ENCODE data around the gene HTR4.

Gene HTR4

DNA sequence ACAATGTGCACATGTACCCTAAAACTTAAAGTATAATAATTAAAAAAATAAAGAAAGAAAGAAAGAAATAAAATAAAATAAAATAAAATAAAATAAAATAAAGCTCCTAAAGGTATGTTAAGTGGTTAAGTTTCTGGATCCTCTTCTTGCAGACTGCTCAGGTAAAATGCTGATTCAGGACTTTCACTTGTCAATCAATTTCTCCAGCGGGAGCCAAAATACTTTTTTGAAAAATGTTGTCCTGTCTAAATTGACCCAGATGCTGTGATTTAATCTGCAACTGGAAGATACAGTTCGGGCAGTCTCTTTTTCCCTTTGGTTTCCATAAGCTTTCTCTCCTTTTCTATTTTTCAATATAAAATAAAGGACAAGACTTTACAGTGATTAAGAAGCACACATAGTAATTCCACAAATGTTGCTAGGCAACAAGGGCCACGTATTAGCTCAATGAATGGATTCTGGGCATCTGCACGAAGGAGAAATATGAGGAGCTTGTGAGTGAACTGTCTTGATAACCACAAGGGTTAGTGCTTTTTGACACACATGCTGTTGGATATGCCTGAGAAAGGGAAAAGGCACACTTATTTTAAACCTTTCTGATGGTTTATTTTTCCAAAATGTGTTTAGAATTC lies 38.6 kb downstream of the HTR4 start:
- H3K9ac ChIP-seq (ENCODE audit: low read length), result no peak overlapping the region
- H3K18ac ChIP-seq (ENCODE audit: low read depth in 1 of 2, low read length in 2 of 2), result no peak overlapping the region
- H4K91ac ChIP-seq (ENCODE audit: low read length), result no peak overlapping the region
- H2BK12ac ChIP-seq (ENCODE audit: low read length in 2 of 2), result no peak overlapping the region
- H4K8ac ChIP-seq (ENCODE audit: low read length), result no peak overlapping the region
- no peak overlapping the region for H3K23ac ChIP-seq (ENCODE audit: low read length in 2 of 2)
- WGBS, result 74% methylated on average over 3 of the region's 4 CpGs
- H2AK5ac ChIP-seq (ENCODE audit: low read length, severe bottlenecking), result no peak overlapping the region
- no peaks in the 10 kb centered on the region for H3K27me3 ChIP-seq (ENCODE audit: control insufficient read depth in 1 of 2, insufficient read depth in 1 of 2, low read length in 2 of 2)
- no peak overlapping the region for H3K27ac ChIP-seq (ENCODE audit: low read length, poor library complexity, severe bottlenecking)
- no peaks in the 10 kb centered on the region for H3K9me3 ChIP-seq (ENCODE audit: control insufficient read depth, low read length)
- no peak overlapping the region for H3K14ac ChIP-seq (ENCODE audit: low read length in 2 of 2)
- H2AFZ ChIP-seq (ENCODE audit: low read depth, low read length), result no peak overlapping the region
- no peak overlapping the region for H3K4me3 ChIP-seq (ENCODE audit: insufficient read depth in 1 of 2, low read depth in 1 of 2, low read length in 2 of 2)
- H3K4ac ChIP-seq (ENCODE audit: low read depth in 1 of 2, low read length in 2 of 2), result no peak overlapping the region
- no peak overlapping the region for H2BK120ac ChIP-seq (ENCODE audit: low read depth, low read length)
- no peak overlapping the region for H2BK15ac ChIP-seq (ENCODE audit: low read depth, poor library complexity, severe bottlenecking)
- no peaks in the 10 kb centered on the region for H3K4me1 ChIP-seq (ENCODE audit: control insufficient read depth, insufficient read depth, low read depth, low read length)
- H2BK5ac ChIP-seq (ENCODE audit: low read depth, low read length, poor library complexity, severe bottlenecking), result no peak overlapping the region
- DNase-seq, result no peak
- H3K4me2 ChIP-seq (ENCODE audit: low read length, poor library complexity, severe bottlenecking), result no peak overlapping the region
- no peaks in the 10 kb centered on the region for H3K36me3 ChIP-seq (ENCODE audit: control insufficient read depth in 1 of 2, insufficient read depth in 2 of 2, low read depth in 1 of 2, low read length in 2 of 2)
- H3K79me1 ChIP-seq (replicated peaks; ENCODE audit: low read length, poor library complexity, severe bottlenecking), result no peaks in the 10 kb centered on the region

DNA sequence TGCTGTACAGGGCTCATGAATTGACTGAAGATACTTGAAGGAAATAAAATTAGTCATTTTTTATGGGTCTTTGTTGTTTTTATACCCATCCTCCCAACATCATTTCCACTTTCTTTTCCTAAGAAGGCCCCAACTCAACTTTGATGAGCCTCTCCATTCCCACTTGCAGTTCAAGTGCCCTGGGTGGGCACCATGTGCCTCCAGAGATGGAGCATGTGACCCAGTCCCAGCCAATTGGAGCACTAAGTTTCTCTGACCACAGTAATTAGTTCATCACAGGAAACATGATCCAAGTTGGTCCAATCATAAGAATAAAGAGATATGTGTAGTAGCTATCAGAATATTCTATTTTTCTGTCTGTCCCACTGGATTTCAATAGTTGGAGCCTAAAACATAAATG lies 46.9 kb downstream of the HTR4 start:
- no peaks in the 10 kb centered on the region for H3K79me1 ChIP-seq (replicated peaks; ENCODE audit: low read length, poor library complexity, severe bottlenecking)
- no peak overlapping the region for H3K4ac ChIP-seq (ENCODE audit: low read depth in 1 of 2, low read length in 2 of 2)
- H2BK120ac ChIP-seq (ENCODE audit: low read depth, low read length), result no peak overlapping the region
- no peak overlapping the region for H2AFZ ChIP-seq (ENCODE audit: low read depth, low read length)
- no peak overlapping the region for H2AK5ac ChIP-seq (ENCODE audit: low read length, severe bottlenecking)
- H4K91ac ChIP-seq (ENCODE audit: low read length), result no peak overlapping the region
- no peaks in the 10 kb centered on the region for H3K9me3 ChIP-seq (ENCODE audit: control insufficient read depth, low read length)
- H3K4me2 ChIP-seq (ENCODE audit: low read length, poor library complexity, severe bottlenecking), result no peak overlapping the region
- H3K9ac ChIP-seq (ENCODE audit: low read length), result no peak overlapping the region
- H3K18ac ChIP-seq (ENCODE audit: low read depth in 1 of 2, low read length in 2 of 2), result no peak overlapping the region
- H2BK12ac ChIP-seq (ENCODE audit: low read length in 2 of 2), result no peak overlapping the region
- H3K27me3 ChIP-seq (ENCODE audit: control insufficient read depth in 1 of 2, insufficient read depth in 1 of 2, low read length in 2 of 2), result no peaks in the 10 kb centered on the region
- H3K23ac ChIP-seq (ENCODE audit: low read length in 2 of 2), result no peak overlapping the region
- H3K36me3 ChIP-seq (ENCODE audit: control insufficient read depth in 1 of 2, insufficient read depth in 2 of 2, low read depth in 1 of 2, low read length in 2 of 2), result no peaks in the 10 kb centered on the region
- no peak overlapping the region for H2BK5ac ChIP-seq (ENCODE audit: low read depth, low read length, poor library complexity, severe bottlenecking)
- no peak overlapping the region for H2BK15ac ChIP-seq (ENCODE audit: low read depth, poor library complexity, severe bottlenecking)
- no peak for DNase-seq
- H3K27ac ChIP-seq (ENCODE audit: low read length, poor library complexity, severe bottlenecking), result no peak overlapping the region
- H4K8ac ChIP-seq (ENCODE audit: low read length), result no peak overlapping the region
- H3K4me3 ChIP-seq (ENCODE audit: insufficient read depth in 1 of 2, low read depth in 1 of 2, low read length in 2 of 2), result no peak overlapping the region
- H3K14ac ChIP-seq (ENCODE audit: low read length in 2 of 2), result no peak overlapping the region
- H3K4me1 ChIP-seq (ENCODE audit: control insufficient read depth, insufficient read depth, low read depth, low read length), result no peaks in the 10 kb centered on the region

DNA sequence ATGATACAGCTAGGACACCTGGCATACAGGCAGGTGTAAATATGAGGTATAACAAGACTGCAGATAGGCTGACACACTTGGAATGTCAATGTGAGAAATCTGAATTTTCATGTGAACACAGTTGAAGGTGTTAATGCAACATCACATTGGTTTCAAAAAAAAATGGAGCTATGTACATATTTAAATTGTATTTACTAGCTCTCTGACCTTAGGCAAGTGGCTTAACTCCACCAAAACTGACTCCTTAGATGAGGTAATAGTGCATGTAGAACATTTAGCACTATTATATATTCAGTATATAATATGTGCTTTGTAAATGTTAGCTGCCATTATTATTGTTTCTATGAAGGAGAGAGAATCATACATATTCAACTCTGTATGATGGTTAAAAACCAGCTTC lies 48.0 kb downstream of the HTR4 start:
- no peak overlapping the region for H2BK120ac ChIP-seq (ENCODE audit: low read depth, low read length)
- H4K91ac ChIP-seq (ENCODE audit: low read length), result no peak overlapping the region
- DNase-seq, result no peak
- no peaks in the 10 kb centered on the region for H3K79me1 ChIP-seq (replicated peaks; ENCODE audit: low read length, poor library complexity, severe bottlenecking)
- H4K8ac ChIP-seq (ENCODE audit: low read length), result no peak overlapping the region
- no peak overlapping the region for H2AFZ ChIP-seq (ENCODE audit: low read depth, low read length)
- no peak overlapping the region for H3K23ac ChIP-seq (ENCODE audit: low read length in 2 of 2)
- H2BK15ac ChIP-seq (ENCODE audit: low read depth, poor library complexity, severe bottlenecking), result no peak overlapping the region
- no peak overlapping the region for H3K9ac ChIP-seq (ENCODE audit: low read length)
- H3K4me1 ChIP-seq (ENCODE audit: control insufficient read depth, insufficient read depth, low read depth, low read length), result no peaks in the 10 kb centered on the region
- no peak overlapping the region for H2AK5ac ChIP-seq (ENCODE audit: low read length, severe bottlenecking)
- no peak overlapping the region for H3K27ac ChIP-seq (ENCODE audit: low read length, poor library complexity, severe bottlenecking)
- H3K9me3 ChIP-seq (ENCODE audit: control insufficient read depth, low read length), result peaks cover 5% of the 10 kb centered on the region
- no peak overlapping the region for H2BK5ac ChIP-seq (ENCODE audit: low read depth, low read length, poor library complexity, severe bottlenecking)
- no peak overlapping the region for H3K4me2 ChIP-seq (ENCODE audit: low read length, poor library complexity, severe bottlenecking)
- no peak overlapping the region for H3K18ac ChIP-seq (ENCODE audit: low read depth in 1 of 2, low read length in 2 of 2)
- H2BK12ac ChIP-seq (ENCODE audit: low read length in 2 of 2), result no peak overlapping the region
- H3K27me3 ChIP-seq (ENCODE audit: control insufficient read depth in 1 of 2, insufficient read depth in 1 of 2, low read length in 2 of 2), result no peaks in the 10 kb centered on the region
- no peak overlapping the region for H3K14ac ChIP-seq (ENCODE audit: low read length in 2 of 2)
- H3K4ac ChIP-seq (ENCODE audit: low read depth in 1 of 2, low read length in 2 of 2), result no peak overlapping the region
- no peak overlapping the region for H3K4me3 ChIP-seq (ENCODE audit: insufficient read depth in 1 of 2, low read depth in 1 of 2, low read length in 2 of 2)
- no peaks in the 10 kb centered on the region for H3K36me3 ChIP-seq (ENCODE audit: control insufficient read depth in 1 of 2, insufficient read depth in 2 of 2, low read depth in 1 of 2, low read length in 2 of 2)

DNA sequence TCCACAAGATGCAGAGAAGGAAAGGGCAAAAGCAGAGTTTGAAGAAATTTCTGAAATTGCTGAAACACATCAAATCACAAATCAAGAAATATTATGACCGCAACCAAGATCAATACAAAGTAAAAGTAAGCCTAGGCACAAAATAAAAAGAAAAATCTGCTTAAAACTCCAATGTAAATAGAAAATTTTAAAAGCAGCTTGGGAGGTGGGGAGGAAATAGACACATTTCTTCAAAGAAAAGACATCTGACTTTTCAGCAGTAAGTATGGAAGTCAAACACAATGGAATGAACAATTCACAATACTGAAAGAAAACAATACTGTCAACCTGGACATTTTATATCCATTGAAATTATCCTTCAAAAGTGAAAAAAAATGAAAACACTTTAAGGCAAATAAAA lies 55.1 kb downstream of the HTR4 start:
- Histone ChIP-seq H2BK12ac (ENCODE audit: low read length in 2 of 2) (no peak overlapping the region), H2BK5ac (ENCODE audit: low read depth, low read length, poor library complexity, severe bottlenecking) (no peak overlapping the region), H3K4me1 (ENCODE audit: control insufficient read depth, insufficient read depth, low read depth, low read length) (no peaks in the 10 kb centered on the region), H3K14ac (ENCODE audit: low read length in 2 of 2) (no peak overlapping the region), H3K4me2 (ENCODE audit: low read length, poor library complexity, severe bottlenecking) (no peak overlapping the region), H4K8ac (ENCODE audit: low read length) (no peak overlapping the region), H3K4ac (ENCODE audit: low read depth in 1 of 2, low read length in 2 of 2) (no peak overlapping the region), H2AFZ (ENCODE audit: low read depth, low read length) (no peak overlapping the region), H3K27me3 (ENCODE audit: control insufficient read depth in 1 of 2, insufficient read depth in 1 of 2, low read length in 2 of 2) (no peaks in the 10 kb centered on the region), H3K23ac (ENCODE audit: low read length in 2 of 2) (no peak overlapping the region), H3K36me3 (ENCODE audit: control insufficient read depth in 1 of 2, insufficient read depth in 2 of 2, low read depth in 1 of 2, low read length in 2 of 2) (no peaks in the 10 kb centered on the region), H3K9ac (ENCODE audit: low read length) (no peak overlapping the region), H3K9me3 (ENCODE audit: control insufficient read depth, low read length) (peaks cover 30% of the 10 kb centered on the region), H4K91ac (ENCODE audit: low read length) (no peak overlapping the region), H3K4me3 (ENCODE audit: insufficient read depth in 1 of 2, low read depth in 1 of 2, low read length in 2 of 2) (no peak overlapping the region), H3K27ac (ENCODE audit: low read length, poor library complexity, severe bottlenecking) (no peak overlapping the region), H3K18ac (ENCODE audit: low read depth in 1 of 2, low read length in 2 of 2) (no peak overlapping the region), H3K79me1 (replicated peaks; ENCODE audit: low read length, poor library complexity, severe bottlenecking) (no peaks in the 10 kb centered on the region), H2AK5ac (ENCODE audit: low read length, severe bottlenecking) (no peak overlapping the region), H2BK120ac (ENCODE audit: low read depth, low read length) (no peak overlapping the region), H2BK15ac (ENCODE audit: low read depth, poor library complexity, severe bottlenecking) (no peak overlapping the region)
- DNase-seq, result no peak
- no CpG with 5 or more reads among the region's 1 CpG for WGBS
